ENCODE results near the gene HHATL.

Gene HHATL

GRCh38 chr3:42680271-42680670 is 22.3 kb downstream of the HHATL start:
- H3K36me3 ChIP-seq (ENCODE audit: control insufficient read depth, insufficient read depth, low read length), result no peaks in the 10 kb centered on the region
- peaks cover 4% of the 10 kb centered on the region; the same call in 1 of the 2 replicates for H3K9me3 ChIP-seq (ENCODE audit: control insufficient read depth, insufficient read depth, low read depth, low read length)

GRCh38 chr3:42678447-42678846 is 24.2 kb downstream of the HHATL start:
- no peaks in the 10 kb centered on the region for H3K36me3 ChIP-seq (ENCODE audit: control insufficient read depth, insufficient read depth, low read length)
- H3K9ac ChIP-seq (ENCODE audit: low read length), result no peak overlapping the region
- no peak overlapping the region for H3K4me3 ChIP-seq (ENCODE audit: low read depth, low read length)
- H3K27ac ChIP-seq (ENCODE audit: low read depth, low read length), result no peak overlapping the region
- peaks cover 4% of the 10 kb centered on the region; the same call in 1 of the 2 replicates for H3K9me3 ChIP-seq (ENCODE audit: control insufficient read depth, insufficient read depth, low read depth, low read length)
- peaks cover 4% of the 10 kb centered on the region; the same call in 1 of the 2 replicates for H3K4me1 ChIP-seq (ENCODE audit: control insufficient read depth, insufficient read depth, low read length)
- H3K27me3 ChIP-seq (ENCODE audit: control insufficient read depth, insufficient read depth, low read length), result no peaks in the 10 kb centered on the region

More at GRCh38 chr3:42680271-42680670, 22.3 kb downstream of the HHATL start:
- Histone ChIP-seq H3K9ac (ENCODE audit: low read length) (no peak overlapping the region), H3K4me1 (ENCODE audit: control insufficient read depth, insufficient read depth, low read length) (peaks cover 5% of the 10 kb centered on the region; the same call in 1 of the 2 replicates), H3K27ac (ENCODE audit: low read depth, low read length) (no peak overlapping the region), H3K27me3 (ENCODE audit: control insufficient read depth, insufficient read depth, low read length) (no peaks in the 10 kb centered on the region), H3K4me3 (ENCODE audit: low read depth, low read length) (no peak overlapping the region)

- Histone ChIP-seq H3K4me1 (ENCODE audit: control insufficient read depth, insufficient read depth, low read length) (no peaks in the 10 kb centered on the region), H3K9ac (ENCODE audit: low read length) (no peak overlapping the region), H3K9me3 (ENCODE audit: control insufficient read depth, insufficient read depth, low read depth, low read length) (peaks cover 4% of the 10 kb centered on the region; the same call in 1 of the 2 replicates), H3K27ac (ENCODE audit: low read depth, low read length) (no peak overlapping the region), H3K4me3 (ENCODE audit: low read depth, low read length) (no peak overlapping the region), H3K36me3 (ENCODE audit: control insufficient read depth, insufficient read depth, low read length) (no peaks in the 10 kb centered on the region), H3K27me3 (ENCODE audit: control insufficient read depth, insufficient read depth, low read length) (no peaks in the 10 kb centered on the region; the same call in 1 of the 2 replicates)
These were observed 26.7 kb downstream of the HHATL start for GRCh38 chr3:42675909-42676308.

GRCh38 chr3:42674146-42674545 is 28.5 kb downstream of the HHATL start:
- H3K36me3 ChIP-seq (ENCODE audit: control insufficient read depth, insufficient read depth, low read length), result no peaks in the 10 kb centered on the region
- H3K4me1 ChIP-seq (ENCODE audit: control insufficient read depth, insufficient read depth, low read length), result no peaks in the 10 kb centered on the region
- H3K4me3 ChIP-seq (ENCODE audit: low read depth, low read length), result no peak overlapping the region
- H3K9ac ChIP-seq (ENCODE audit: low read length), result no peak overlapping the region
- no peaks in the 10 kb centered on the region; the same call in 1 of the 2 replicates for H3K27me3 ChIP-seq (ENCODE audit: control insufficient read depth, insufficient read depth, low read length)
- H3K9me3 ChIP-seq (ENCODE audit: control insufficient read depth, insufficient read depth, low read depth, low read length), result peaks cover 8% of the 10 kb centered on the region
- H3K27ac ChIP-seq (ENCODE audit: low read depth, low read length), result no peak overlapping the region

- Histone ChIP-seq H3K4me3 (ENCODE audit: low read depth, low read length) (no peak overlapping the region), H3K27me3 (ENCODE audit: control insufficient read depth, insufficient read depth, low read length) (no peaks in the 10 kb centered on the region; the same call in 1 of the 2 replicates), H3K9me3 (ENCODE audit: control insufficient read depth, insufficient read depth, low read depth, low read length) (peaks cover 8% of the 10 kb centered on the region), H3K4me1 (ENCODE audit: control insufficient read depth, insufficient read depth, low read length) (no peaks in the 10 kb centered on the region), H3K36me3 (ENCODE audit: control insufficient read depth, insufficient read depth, low read length) (no peaks in the 10 kb centered on the region), H3K27ac (ENCODE audit: low read depth, low read length) (no peak overlapping the region), H3K9ac (ENCODE audit: low read length) (no peak overlapping the region)
These were observed 29.5 kb downstream of the HHATL start for GRCh38 chr3:42673082-42673481.

- H3K9ac ChIP-seq (ENCODE audit: low read length), result no peak overlapping the region
- no peaks in the 10 kb centered on the region; the same call in 1 of the 2 replicates for H3K27me3 ChIP-seq (ENCODE audit: control insufficient read depth, insufficient read depth, low read length)
- no peak overlapping the region for H3K4me3 ChIP-seq (ENCODE audit: low read depth, low read length)
- H3K9me3 ChIP-seq (ENCODE audit: control insufficient read depth, insufficient read depth, low read depth, low read length), result peaks cover 8% of the 10 kb centered on the region
- no peaks in the 10 kb centered on the region for H3K4me1 ChIP-seq (ENCODE audit: control insufficient read depth, insufficient read depth, low read length)
- no peak overlapping the region for H3K27ac ChIP-seq (ENCODE audit: low read depth, low read length)
- H3K36me3 ChIP-seq (ENCODE audit: control insufficient read depth, insufficient read depth, low read length), result no peaks in the 10 kb centered on the region
These were observed 30.1 kb downstream of the HHATL start for GRCh38 chr3:42672515-42672914.

GRCh38 chr3:42670670-42671069 is 31.9 kb downstream of the HHATL start:
- Histone ChIP-seq H3K27ac (ENCODE audit: low read depth, low read length) (no peak overlapping the region), H3K9me3 (ENCODE audit: control insufficient read depth, insufficient read depth, low read depth, low read length) (peaks cover 4% of the 10 kb centered on the region; the same call in 1 of the 2 replicates), H3K4me1 (ENCODE audit: control insufficient read depth, insufficient read depth, low read length) (no peaks in the 10 kb centered on the region), H3K9ac (ENCODE audit: low read length) (no peak overlapping the region), H3K27me3 (ENCODE audit: control insufficient read depth, insufficient read depth, low read length) (no peaks in the 10 kb centered on the region; the same call in 1 of the 2 replicates), H3K4me3 (ENCODE audit: low read depth, low read length) (no peak overlapping the region), H3K36me3 (ENCODE audit: control insufficient read depth, insufficient read depth, low read length) (no peaks in the 10 kb centered on the region)

- no peak overlapping the region for H3K27ac ChIP-seq (ENCODE audit: low read depth, low read length)
- no peaks in the 10 kb centered on the region for H3K4me1 ChIP-seq (ENCODE audit: control insufficient read depth, insufficient read depth, low read length)
- H3K9ac ChIP-seq (ENCODE audit: low read length), result no peak overlapping the region
- H3K36me3 ChIP-seq (ENCODE audit: control insufficient read depth, insufficient read depth, low read length), result no peaks in the 10 kb centered on the region
- H3K27me3 ChIP-seq (ENCODE audit: control insufficient read depth, insufficient read depth, low read length), result no peaks in the 10 kb centered on the region; the same call in 1 of the 2 replicates
- H3K9me3 ChIP-seq (ENCODE audit: control insufficient read depth, insufficient read depth, low read depth, low read length), result peaks cover 4% of the 10 kb centered on the region; the same call in 1 of the 2 replicates
- no peak overlapping the region for H3K4me3 ChIP-seq (ENCODE audit: low read depth, low read length)
These were observed 32.5 kb downstream of the HHATL start for GRCh38 chr3:42670051-42670576.

- Histone ChIP-seq H3K9me3 (ENCODE audit: control insufficient read depth, insufficient read depth, low read depth, low read length) (peaks cover 4% of the 10 kb centered on the region; the same call in 1 of the 2 replicates), H3K27me3 (ENCODE audit: control insufficient read depth, insufficient read depth, low read length) (no peaks in the 10 kb centered on the region; the same call in 1 of the 2 replicates), H3K4me1 (ENCODE audit: control insufficient read depth, insufficient read depth, low read length) (no peaks in the 10 kb centered on the region), H3K27ac (ENCODE audit: low read depth, low read length) (no peak overlapping the region), H3K9ac (ENCODE audit: low read length) (no peak overlapping the region), H3K4me3 (ENCODE audit: low read depth, low read length) (no peak overlapping the region), H3K36me3 (ENCODE audit: control insufficient read depth, insufficient read depth, low read length) (no peaks in the 10 kb centered on the region; the same call in 1 of the 2 replicates)
These were observed 33.8 kb downstream of the HHATL start for GRCh38 chr3:42668793-42669217.

GRCh38 chr3:42668413-42668760 is 34.2 kb downstream of the HHATL start:
- no peak overlapping the region for H3K9ac ChIP-seq (ENCODE audit: low read length)
- no peaks in the 10 kb centered on the region; the same call in 1 of the 2 replicates for H3K27me3 ChIP-seq (ENCODE audit: control insufficient read depth, insufficient read depth, low read length)
- H3K4me3 ChIP-seq (ENCODE audit: low read depth, low read length), result no peak overlapping the region
- H3K4me1 ChIP-seq (ENCODE audit: control insufficient read depth, insufficient read depth, low read length), result no peaks in the 10 kb centered on the region
- peaks cover 4% of the 10 kb centered on the region; the same call in 1 of the 2 replicates for H3K9me3 ChIP-seq (ENCODE audit: control insufficient read depth, insufficient read depth, low read depth, low read length)
- H3K36me3 ChIP-seq (ENCODE audit: control insufficient read depth, insufficient read depth, low read length), result peaks cover 2% of the 10 kb centered on the region; the same call in 1 of the 2 replicates
- no peak overlapping the region for H3K27ac ChIP-seq (ENCODE audit: low read depth, low read length)

- Histone ChIP-seq H3K36me3 (ENCODE audit: control insufficient read depth, insufficient read depth, low read length) (peaks cover 2% of the 10 kb centered on the region; the same call in 1 of the 2 replicates), H3K9ac (ENCODE audit: low read length) (no peak overlapping the region), H3K4me3 (ENCODE audit: low read depth, low read length) (no peak overlapping the region), H3K4me1 (ENCODE audit: control insufficient read depth, insufficient read depth, low read length) (no peaks in the 10 kb centered on the region), H3K27ac (ENCODE audit: low read depth, low read length) (no peak overlapping the region), H3K27me3 (ENCODE audit: control insufficient read depth, insufficient read depth, low read length) (no peaks in the 10 kb centered on the region; the same call in 1 of the 2 replicates), H3K9me3 (ENCODE audit: control insufficient read depth, insufficient read depth, low read depth, low read length) (peaks cover 4% of the 10 kb centered on the region; the same call in 1 of the 2 replicates)
These were observed 34.8 kb downstream of the HHATL start for GRCh38 chr3:42667523-42668412.

Measured in HUES6 (cell line).